ENCODE data around the gene ADH1B. TPM values are rescaled to one million over a fixed set of nuclear protein-coding genes. Genes with fewer than 3 reads are reported as not detected.

The ADH1B gene
- total RNA-seq, 1 donor from 2014 or later: not detected

GRCh38 chr4:99264927-99265326 is 56.3 kb downstream of the ADH1B start:
- Histone ChIP-seq H3K79me2 (ENCODE audit: insufficient read depth, low read length) (no peaks in the 10 kb centered on the region), H3K27me3 (ENCODE audit: insufficient read depth, low read length) (no peaks in the 10 kb centered on the region), H3K4me1 (ENCODE audit: insufficient read depth, low read length) (no peaks in the 10 kb centered on the region), H3K4me2 (ENCODE audit: low read length) (no peak overlapping the region), H3K27ac (ENCODE audit: low read depth, low read length) (no peak overlapping the region), H3K36me3 (ENCODE audit: insufficient read depth, low read length) (no peaks in the 10 kb centered on the region), H3K4me3 (ENCODE audit: insufficient read depth, low read depth, low read length) (no peak overlapping the region), H4K20me1 (ENCODE audit: insufficient read depth, low read length) (no peaks in the 10 kb centered on the region), H2AFZ (ENCODE audit: low read depth, low read length) (no peak overlapping the region), H3K9me3 (ENCODE audit: insufficient read depth, low read depth, low read length) (no peaks in the 10 kb centered on the region), H3K9ac (ENCODE audit: low read length) (no peak overlapping the region)
- TF ChIP-seq, protein P1, sequence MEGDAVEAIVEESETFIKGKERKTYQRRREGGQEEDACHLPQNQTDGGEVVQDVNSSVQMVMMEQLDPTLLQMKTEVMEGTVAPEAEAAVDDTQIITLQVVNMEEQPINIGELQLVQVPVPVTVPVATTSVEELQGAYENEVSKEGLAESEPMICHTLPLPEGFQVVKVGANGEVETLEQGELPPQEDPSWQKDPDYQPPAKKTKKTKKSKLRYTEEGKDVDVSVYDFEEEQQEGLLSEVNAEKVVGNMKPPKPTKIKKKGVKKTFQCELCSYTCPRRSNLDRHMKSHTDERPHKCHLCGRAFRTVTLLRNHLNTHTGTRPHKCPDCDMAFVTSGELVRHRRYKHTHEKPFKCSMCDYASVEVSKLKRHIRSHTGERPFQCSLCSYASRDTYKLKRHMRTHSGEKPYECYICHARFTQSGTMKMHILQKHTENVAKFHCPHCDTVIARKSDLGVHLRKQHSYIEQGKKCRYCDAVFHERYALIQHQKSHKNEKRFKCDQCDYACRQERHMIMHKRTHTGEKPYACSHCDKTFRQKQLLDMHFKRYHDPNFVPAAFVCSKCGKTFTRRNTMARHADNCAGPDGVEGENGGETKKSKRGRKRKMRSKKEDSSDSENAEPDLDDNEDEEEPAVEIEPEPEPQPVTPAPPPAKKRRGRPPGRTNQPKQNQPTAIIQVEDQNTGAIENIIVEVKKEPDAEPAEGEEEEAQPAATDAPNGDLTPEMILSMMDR (IDR thresholded peaks at IDR 0.05; ENCODE audit: insufficient read depth, low read depth, low read length): no peak
- no peak for TF ChIP-seq EZH2 (IDR thresholded peaks at IDR 0.05; ENCODE audit: insufficient read depth, low read length)
- Mint-ChIP-seq H3K36me3 (ENCODE audit: low read depth, unreplicated experiment) (peaks cover 2% of the 10 kb centered on the region), H3K4me1 (ENCODE audit: low read depth, unreplicated experiment) (no peaks in the 10 kb centered on the region), H3K4me3 (ENCODE audit: unreplicated experiment) (no peak overlapping the region), H3K9me3 (ENCODE audit: unreplicated experiment) (peaks cover 7% of the 10 kb centered on the region), H3K27ac (ENCODE audit: unreplicated experiment) (no peak overlapping the region), H3K27me3 (ENCODE audit: low read depth, unreplicated experiment) (no peaks in the 10 kb centered on the region)
- FAIRE-seq (no peak), DNase-seq (ENCODE audit: low read depth) (no peak)

Other genes with a start within 250 kb of the ADH1B start
- 187 and 210 TPM in 2 replicates for gene ADH5, start 232.6 kb downstream of the ADH1B start, total RNA-seq
- not detected in 2 replicates for gene ADH4, start 177.1 kb downstream of the ADH1B start, total RNA-seq
- not detected in 2 replicates for gene ADH6, start 102.2 kb downstream of the ADH1B start, total RNA-seq
- not detected in 2 replicates for gene ADH1A, start 30.4 kb downstream of the ADH1B start, total RNA-seq
- not detected in 2 replicates for gene ADH1C, start 31.3 kb upstream of the ADH1B start, total RNA-seq
- gene ADH7, start 113.9 kb upstream of the ADH1B start, total RNA-seq: not detected in 2 replicates
- gene C4orf17, start 189.6 kb upstream of the ADH1B start, total RNA-seq: not detected in 2 replicates
- 9.6 and 11.8 TPM in 2 replicates for gene TRMT10A, start 242.6 kb upstream of the ADH1B start, total RNA-seq

Data from astrocyte (in vitro differentiated cells and primary cell).